Kidney epithelial cell (primary cell): ENCODE results near the gene TIMM44. TPM values are rescaled to one million over a fixed set of nuclear protein-coding genes. Genes with fewer than 3 reads are reported as not detected.

Experiments
- DNase-seq: peaks from one replicate; pipeline ENCODE4 v3.0.0-alpha.2; 2010; ENCODE audit warnings: low read depth
- H3K27me3 ChIP-seq: 2 replicates; pipeline ENCODE4 v1.6.0; 2011; ENCODE audit warnings: low read length; ENCODE audit not compliant: control insufficient read depth, insufficient read depth
- H3K36me3 ChIP-seq: 2 replicates; pipeline ENCODE4 v1.5.1; 2011; ENCODE audit warnings: low read length; ENCODE audit not compliant: control insufficient read depth, insufficient read depth
- H3K4me3 ChIP-seq: 2 replicates; pipeline ENCODE4 v1.5.1; 2011; ENCODE audit warnings: low read depth, mild to moderate bottlenecking, control low read depth, low read length
- total RNA-seq: library from RNA; depleted of rRNA; stranded (reverse); fragments of >200 nt; gene quantifications from 2 replicates; pipeline ENCODE4 v1.2.3, GENCODE V29; 2015
- TF ChIP-seq, protein P1 (sequence below): IDR thresholded peaks from 2 replicates; pipeline ENCODE4 v1.5.1; 2011; ENCODE audit warnings: mild to moderate bottlenecking, moderate library complexity, low read length, control low read depth, inconsistent platforms; ENCODE audit not compliant: insufficient read depth, poor library complexity, severe bottlenecking

Gene TIMM44
- total RNA-seq, 1 donor from 2014 or later, result 83.9 TPM

GRCh38 chr19:7901337-7901736 lies 42.1 kb downstream of the TIMM44 start:
- Histone ChIP-seq H3K4me3 (no peak overlapping the region), H3K27me3 (no peaks in the 10 kb centered on the region), H3K36me3 (peaks cover 1% of the 10 kb centered on the region)
- TF ChIP-seq, protein P1, sequence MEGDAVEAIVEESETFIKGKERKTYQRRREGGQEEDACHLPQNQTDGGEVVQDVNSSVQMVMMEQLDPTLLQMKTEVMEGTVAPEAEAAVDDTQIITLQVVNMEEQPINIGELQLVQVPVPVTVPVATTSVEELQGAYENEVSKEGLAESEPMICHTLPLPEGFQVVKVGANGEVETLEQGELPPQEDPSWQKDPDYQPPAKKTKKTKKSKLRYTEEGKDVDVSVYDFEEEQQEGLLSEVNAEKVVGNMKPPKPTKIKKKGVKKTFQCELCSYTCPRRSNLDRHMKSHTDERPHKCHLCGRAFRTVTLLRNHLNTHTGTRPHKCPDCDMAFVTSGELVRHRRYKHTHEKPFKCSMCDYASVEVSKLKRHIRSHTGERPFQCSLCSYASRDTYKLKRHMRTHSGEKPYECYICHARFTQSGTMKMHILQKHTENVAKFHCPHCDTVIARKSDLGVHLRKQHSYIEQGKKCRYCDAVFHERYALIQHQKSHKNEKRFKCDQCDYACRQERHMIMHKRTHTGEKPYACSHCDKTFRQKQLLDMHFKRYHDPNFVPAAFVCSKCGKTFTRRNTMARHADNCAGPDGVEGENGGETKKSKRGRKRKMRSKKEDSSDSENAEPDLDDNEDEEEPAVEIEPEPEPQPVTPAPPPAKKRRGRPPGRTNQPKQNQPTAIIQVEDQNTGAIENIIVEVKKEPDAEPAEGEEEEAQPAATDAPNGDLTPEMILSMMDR, result no peak
- no peak for DNase-seq

GRCh38 chr19:7900931-7901330 lies 42.5 kb downstream of the TIMM44 start:
- DNase-seq, result no peak
- no peaks in the 10 kb centered on the region for H3K27me3 ChIP-seq
- H3K36me3 ChIP-seq, result peaks cover 1% of the 10 kb centered on the region
- TF ChIP-seq, protein P1, result no peak
- H3K4me3 ChIP-seq, result no peak overlapping the region

DNA sequence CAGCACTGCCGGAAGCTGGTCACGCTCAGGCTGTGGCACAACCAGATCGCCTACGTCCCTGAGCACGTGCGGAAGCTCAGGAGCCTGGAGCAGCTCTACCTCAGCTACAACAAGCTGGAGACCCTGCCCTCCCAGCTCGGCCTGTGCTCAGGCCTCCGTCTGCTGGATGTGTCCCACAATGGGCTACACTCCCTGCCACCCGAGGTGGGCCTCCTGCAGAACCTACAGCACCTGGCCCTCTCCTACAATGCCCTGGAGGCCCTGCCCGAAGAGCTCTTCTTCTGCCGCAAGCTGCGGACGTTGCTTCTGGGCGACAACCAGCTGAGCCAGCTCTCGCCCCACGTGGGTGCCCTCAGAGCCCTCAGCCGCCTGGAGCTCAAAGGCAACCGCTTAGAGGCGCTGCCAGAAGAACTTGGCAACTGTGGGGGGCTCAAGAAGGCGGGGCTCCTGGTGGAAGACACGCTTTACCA lies 43.0 kb downstream of the TIMM44 start:
- H3K27me3 ChIP-seq, result no peaks in the 10 kb centered on the region
- no peak for DNase-seq
- H3K4me3 ChIP-seq, result no peak overlapping the region
- TF ChIP-seq, protein P1, result no peak
- peaks cover 1% of the 10 kb centered on the region for H3K36me3 ChIP-seq

DNA sequence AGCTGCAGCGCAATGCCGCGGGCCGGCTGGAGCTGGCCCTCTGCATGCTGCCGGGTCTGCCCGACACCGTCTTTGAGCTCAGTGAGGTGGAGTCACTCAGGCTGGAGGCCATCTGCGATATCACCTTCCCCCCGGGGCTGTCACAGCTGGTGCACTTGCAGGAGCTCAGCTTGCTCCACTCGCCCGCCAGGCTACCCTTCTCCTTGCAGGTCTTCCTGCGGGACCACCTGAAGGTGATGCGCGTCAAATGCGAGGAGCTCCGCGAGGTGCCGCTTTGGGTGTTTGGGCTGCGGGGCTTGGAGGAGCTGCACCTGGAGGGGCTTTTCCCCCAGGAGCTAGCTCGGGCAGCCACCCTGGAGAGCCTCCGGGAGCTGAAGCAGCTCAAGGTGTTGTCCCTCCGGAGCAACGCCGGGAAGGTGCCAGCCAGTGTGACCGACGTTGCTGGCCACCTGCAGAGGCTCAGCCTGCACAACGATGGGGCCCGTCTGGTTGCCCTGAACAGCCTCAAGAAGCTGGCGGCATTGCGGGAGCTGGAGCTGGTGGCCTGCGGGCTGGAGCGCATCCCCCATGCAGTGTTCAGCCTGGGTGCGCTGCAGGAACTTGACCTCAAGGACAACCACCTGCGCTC lies 43.6 kb downstream of the TIMM44 start:
- TF ChIP-seq, protein P1, result no peak
- Histone ChIP-seq H3K27me3 (no peaks in the 10 kb centered on the region), H3K36me3 (peaks cover 1% of the 10 kb centered on the region), H3K4me3 (no peak overlapping the region)
- no peak for DNase-seq

DNA sequence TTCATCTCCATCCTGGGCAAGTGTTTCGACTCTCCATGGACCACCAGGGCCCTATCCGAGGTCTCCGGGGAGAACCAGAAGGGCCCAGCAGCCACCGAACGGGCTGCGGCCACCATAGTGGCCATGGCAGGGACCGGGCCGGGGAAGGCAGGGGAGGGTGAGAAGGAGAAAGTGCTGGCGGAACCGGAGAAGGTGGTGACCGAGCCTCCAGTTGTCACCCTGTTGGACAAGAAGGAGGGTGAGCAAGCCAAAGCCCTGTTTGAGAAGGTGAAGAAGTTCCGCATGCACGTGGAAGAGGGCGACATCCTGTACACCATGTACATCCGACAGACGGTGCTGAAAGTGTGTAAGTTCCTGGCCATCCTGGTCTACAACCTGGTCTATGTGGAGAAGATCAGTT lies 44.5 kb downstream of the TIMM44 start:
- Histone ChIP-seq H3K27me3 (no peaks in the 10 kb centered on the region), H3K4me3 (no peak overlapping the region), H3K36me3 (peaks cover 1% of the 10 kb centered on the region)
- TF ChIP-seq, protein P1, result no peak
- no peak for DNase-seq

DNA sequence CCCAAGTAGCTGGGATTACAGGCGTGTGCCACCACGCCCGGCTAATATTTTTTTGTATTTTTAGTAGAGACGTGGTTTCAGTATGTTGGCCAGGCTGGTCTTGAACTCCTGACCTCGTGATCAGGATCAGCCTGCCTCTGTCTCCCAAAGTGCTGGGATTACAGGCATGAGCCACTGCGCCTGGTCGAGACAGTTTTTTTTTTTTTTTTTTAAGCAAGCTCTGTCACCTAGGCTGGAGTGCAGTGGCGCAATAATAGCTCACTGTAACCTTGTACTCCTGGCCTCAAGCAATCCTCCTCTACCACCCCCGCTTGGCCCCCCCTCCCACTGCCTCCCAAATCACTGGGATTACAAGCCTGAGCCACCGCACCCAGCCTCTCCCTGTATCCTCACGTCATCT lies 46.2 kb downstream of the TIMM44 start:
- no peaks in the 10 kb centered on the region for H3K27me3 ChIP-seq
- peaks cover 1% of the 10 kb centered on the region for H3K36me3 ChIP-seq
- H3K4me3 ChIP-seq, result no peak overlapping the region
- TF ChIP-seq, protein P1, result no peak
- DNase-seq, result no peak
